Measurements from ENCODE around the gene CSRNP3. TPM values are rescaled to one million over a fixed set of nuclear protein-coding genes. Genes with fewer than 3 reads are reported as not detected.

Gene CSRNP3
- total RNA-seq, 4 donors from 2014 or later: 1.0 to 44.1 (median 4.3) TPM

- intact Hi-C loops (cut with DNase I; ENCODE audit: low total_unique reads): no loop called here
- no peaks in the 10 kb centered on the region for H3K36me3 ChIP-seq
- H3K4me1 ChIP-seq: no peaks in the 10 kb centered on the region
- no peak overlapping the region for H3K27ac ChIP-seq
- DNase-seq: no peak
- no peak overlapping the region for H3K4me3 ChIP-seq
- H3K9me3 ChIP-seq: no peaks in the 10 kb centered on the region
- TF ChIP-seq, protein P1, sequence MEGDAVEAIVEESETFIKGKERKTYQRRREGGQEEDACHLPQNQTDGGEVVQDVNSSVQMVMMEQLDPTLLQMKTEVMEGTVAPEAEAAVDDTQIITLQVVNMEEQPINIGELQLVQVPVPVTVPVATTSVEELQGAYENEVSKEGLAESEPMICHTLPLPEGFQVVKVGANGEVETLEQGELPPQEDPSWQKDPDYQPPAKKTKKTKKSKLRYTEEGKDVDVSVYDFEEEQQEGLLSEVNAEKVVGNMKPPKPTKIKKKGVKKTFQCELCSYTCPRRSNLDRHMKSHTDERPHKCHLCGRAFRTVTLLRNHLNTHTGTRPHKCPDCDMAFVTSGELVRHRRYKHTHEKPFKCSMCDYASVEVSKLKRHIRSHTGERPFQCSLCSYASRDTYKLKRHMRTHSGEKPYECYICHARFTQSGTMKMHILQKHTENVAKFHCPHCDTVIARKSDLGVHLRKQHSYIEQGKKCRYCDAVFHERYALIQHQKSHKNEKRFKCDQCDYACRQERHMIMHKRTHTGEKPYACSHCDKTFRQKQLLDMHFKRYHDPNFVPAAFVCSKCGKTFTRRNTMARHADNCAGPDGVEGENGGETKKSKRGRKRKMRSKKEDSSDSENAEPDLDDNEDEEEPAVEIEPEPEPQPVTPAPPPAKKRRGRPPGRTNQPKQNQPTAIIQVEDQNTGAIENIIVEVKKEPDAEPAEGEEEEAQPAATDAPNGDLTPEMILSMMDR (IDR thresholded peaks at IDR 0.05): no peak
- TF ChIP-seq POLR2A (IDR thresholded peaks at IDR 0.05): no peak
- no peaks in the 10 kb centered on the region for H3K27me3 ChIP-seq
These were observed 32.9 kb upstream of the CSRNP3 start for GRCh38 chr2:165436559-165436958.

DNA sequence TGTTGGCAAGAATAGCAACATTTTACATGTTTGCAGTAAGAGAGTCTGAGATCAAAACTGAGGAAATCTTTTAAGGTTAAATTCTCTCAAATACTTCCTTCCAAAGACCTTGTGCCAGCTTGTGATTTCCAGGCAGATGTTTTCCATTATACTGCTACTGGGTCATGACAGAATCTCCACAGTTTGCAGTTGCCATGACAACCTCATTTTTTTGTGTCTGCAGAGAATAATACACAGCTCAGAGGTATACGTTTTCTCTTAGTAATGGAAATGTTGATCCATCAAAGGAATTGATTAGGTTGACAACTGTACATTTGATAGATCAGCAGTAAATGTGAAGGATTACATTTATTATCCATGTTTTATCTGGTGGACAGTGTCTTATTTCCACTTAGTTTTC lies 29.1 kb upstream of the CSRNP3 start:
- DNase-seq: no peak

GRCh38 chr2:165443511-165443910 lies 26.0 kb upstream of the CSRNP3 start:
- no peaks in the 10 kb centered on the region for H3K27me3 ChIP-seq
- no peak for DNase-seq
- H3K27ac ChIP-seq: no peak overlapping the region
- TF ChIP-seq, protein P1 (IDR thresholded peaks at IDR 0.05): no peak
- TF ChIP-seq POLR2A (IDR thresholded peaks at IDR 0.05): no peak
- H3K4me3 ChIP-seq: no peak overlapping the region
- no peaks in the 10 kb centered on the region for H3K4me1 ChIP-seq
- H3K9me3 ChIP-seq: no peaks in the 10 kb centered on the region
- no peaks in the 10 kb centered on the region for H3K36me3 ChIP-seq
- intact Hi-C loops (cut with DNase I; ENCODE audit: low total_unique reads): no loop called here

More for the DNA sequence above, 29.1 kb upstream of the CSRNP3 start:
- no peaks in the 10 kb centered on the region for H3K4me1 ChIP-seq
- TF ChIP-seq, protein P1 (IDR thresholded peaks at IDR 0.05): no peak
- no peak for TF ChIP-seq POLR2A (IDR thresholded peaks at IDR 0.05)
- no peaks in the 10 kb centered on the region for H3K9me3 ChIP-seq
- no peaks in the 10 kb centered on the region for H3K36me3 ChIP-seq
- no peaks in the 10 kb centered on the region for H3K27me3 ChIP-seq
- peak overlapping the region; percentile 1 to 13 for H3K27ac ChIP-seq
- intact Hi-C loops (cut with DNase I; ENCODE audit: low total_unique reads): no loop called here
- H3K4me3 ChIP-seq: no peak overlapping the region

GRCh38 chr2:165448406-165448805 lies 21.1 kb upstream of the CSRNP3 start:
- no peak for DNase-seq
- Histone ChIP-seq H3K36me3 (no peaks in the 10 kb centered on the region), H3K4me1 (peaks cover 0 to 5% of the 10 kb centered on the region in 2 donors), H3K27me3 (no peaks in the 10 kb centered on the region), H3K9me3 (no peaks in the 10 kb centered on the region), H3K27ac (no peak overlapping the region), H3K4me3 (no peak overlapping the region)
- intact Hi-C loops (cut with DNase I; ENCODE audit: low total_unique reads): no loop called here
- no peak for TF ChIP-seq POLR2A (IDR thresholded peaks at IDR 0.05)
- TF ChIP-seq, protein P1 (IDR thresholded peaks at IDR 0.05): no peak

DNA sequence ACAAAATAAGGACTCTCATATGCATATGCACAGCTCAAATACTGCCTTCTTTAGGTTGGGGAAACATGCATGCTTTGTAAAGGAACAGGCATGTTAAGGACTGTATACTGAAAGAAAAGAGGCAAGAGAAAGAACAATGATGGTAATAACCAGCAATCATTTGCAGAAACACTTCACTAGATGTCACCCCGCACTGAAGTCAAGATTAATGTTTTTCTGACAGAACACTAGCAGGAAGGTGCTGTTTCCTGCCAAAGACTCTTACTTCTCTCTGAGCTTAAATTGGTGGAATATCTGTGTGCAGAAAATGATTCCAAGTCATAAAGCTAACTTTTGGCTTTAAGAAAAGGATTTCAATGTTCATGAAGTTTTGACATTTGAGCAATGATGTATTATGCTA lies 19.3 kb upstream of the CSRNP3 start:
- Histone ChIP-seq H3K36me3 (no peaks in the 10 kb centered on the region), H3K27me3 (no peaks in the 10 kb centered on the region), H3K4me3 (no peak overlapping the region), H3K4me1 (peaks cover 0 to 5% of the 10 kb centered on the region in 2 donors), H3K9me3 (no peaks in the 10 kb centered on the region), H3K27ac (no peak overlapping the region)
- no peak for DNase-seq
- intact Hi-C loops (cut with DNase I; ENCODE audit: low total_unique reads): no loop called here
- no peak for TF ChIP-seq POLR2A (IDR thresholded peaks at IDR 0.05)
- TF ChIP-seq, protein P1 (IDR thresholded peaks at IDR 0.05): no peak

Data from uterus (tissue), 4 donors.